Head of caudate nucleus (tissue), 42 donors: ENCODE data around the gene FST.

Experiments used
- DNase-seq, 42 donors: peaks; one replicate each; pipeline versions ENCODE4 v3.0.0 to v3.0.0-alpha.2; 2020 to 2021; ENCODE audit warnings: mixed read lengths in 7 of 42
- intact Hi-C: fragments of 100-400 bp; cut with DNase I; formaldehyde crosslinking; loops from one replicate; pipeline ENCODE4 v1.15.0; 2022

The FST gene

GRCh38 chr5:53472279-53472678 lies 8.2 kb upstream of the FST start:
- intact Hi-C loops = loop anchor here (10.0 kb wide), 1 partner anchor 753 kb away; no protein-coding TSS in a partner anchor
- no peak for DNase-seq

GRCh38 chr5:53472720-53473510 lies 7.5 kb upstream of the FST start:
- no peak for DNase-seq
- intact Hi-C loops = loop anchor here (10.0 kb wide), 1 partner anchor 752 kb away; no protein-coding TSS in a partner anchor

- intact Hi-C loops = loop anchor here (10.0 kb wide), 1 partner anchor 751 kb away; no protein-coding TSS in a partner anchor
- DNase-seq = no peak
Measured at GRCh38 chr5:53473633-53474032, 6.8 kb upstream of the FST start.

- intact Hi-C loops = loop anchor here (10.0 kb wide), 1 partner anchor 749 kb away; no protein-coding TSS in a partner anchor
- DNase-seq = no peak
Measured at GRCh38 chr5:53475320-53475719, 5.1 kb upstream of the FST start.

- no peak for DNase-seq
- intact Hi-C loops = loop anchor here (10.0 kb wide), 1 partner anchor 749 kb away; no protein-coding TSS in a partner anchor
Measured at GRCh38 chr5:53476019-53476418, 4.4 kb upstream of the FST start.

GRCh38 chr5:53476531-53477480 lies 3.6 kb upstream of the FST start:
- intact Hi-C loops = loop anchor here (10.0 kb wide), 1 partner anchor 748 kb away; no protein-coding TSS in a partner anchor
- no peak for DNase-seq

- intact Hi-C loops = loop anchor here (10.0 kb wide), 1 partner anchor 746 kb away; no protein-coding TSS in a partner anchor
- peak in 18 of 42 donors; percentile 6 to 62 (median 30) for DNase-seq
Measured at GRCh38 chr5:53478411-53479044, 1.9 kb upstream of the FST start.

GRCh38 chr5:53479045-53479589 lies 1.3 kb upstream of the FST start:
- intact Hi-C loops = loop anchor here (10.0 kb wide), 1 partner anchor 746 kb away; no protein-coding TSS in a partner anchor

GRCh38 chr5:53479590-53480415 lies 626 bp upstream of the FST start:
- intact Hi-C loops = loop anchor here (10.0 kb wide), 2 partner anchors 75 to 745 kb away; no protein-coding TSS in a partner anchor
- peak in 30 of 42 donors; percentile 14 to 63 (median 40) for DNase-seq

More at GRCh38 chr5:53479045-53479589, 1.3 kb upstream of the FST start:
- no peak for DNase-seq

- no peak for DNase-seq
- intact Hi-C loops = loop anchor here (10.0 kb wide), 1 partner anchor 73 kb away; no protein-coding TSS in a partner anchor
Measured at GRCh38 chr5:53481159-53481886, 894 bp downstream of the FST start.

GRCh38 chr5:53481887-53482716 lies 1.7 kb downstream of the FST start:
- intact Hi-C loops = loop anchor here (10.0 kb wide), 1 partner anchor 73 kb away; no protein-coding TSS in a partner anchor
- DNase-seq = peak in 40 of 42 donors; percentile 13 to 78 (median 56)

- intact Hi-C loops = loop anchor here (10.0 kb wide), 1 partner anchor 72 kb away; no protein-coding TSS in a partner anchor
- peak in 1 of 42 donors; percentile 12 for DNase-seq
Measured at GRCh38 chr5:53482717-53483638, 2.5 kb downstream of the FST start.

- intact Hi-C loops = loop anchor here (10.0 kb wide), 1 partner anchor 67 kb away; no protein-coding TSS in a partner anchor
- no peak for DNase-seq
Measured at GRCh38 chr5:53487436-53487835, 7.0 kb downstream of the FST start.

- intact Hi-C loops = loop anchor here (10.0 kb wide), 1 partner anchor 67 kb away; no protein-coding TSS in a partner anchor
- no peak for DNase-seq
Measured at GRCh38 chr5:53488195-53488722, 7.8 kb downstream of the FST start.
